ENCODE data around the gene MUC6.

Gene MUC6

DNA sequence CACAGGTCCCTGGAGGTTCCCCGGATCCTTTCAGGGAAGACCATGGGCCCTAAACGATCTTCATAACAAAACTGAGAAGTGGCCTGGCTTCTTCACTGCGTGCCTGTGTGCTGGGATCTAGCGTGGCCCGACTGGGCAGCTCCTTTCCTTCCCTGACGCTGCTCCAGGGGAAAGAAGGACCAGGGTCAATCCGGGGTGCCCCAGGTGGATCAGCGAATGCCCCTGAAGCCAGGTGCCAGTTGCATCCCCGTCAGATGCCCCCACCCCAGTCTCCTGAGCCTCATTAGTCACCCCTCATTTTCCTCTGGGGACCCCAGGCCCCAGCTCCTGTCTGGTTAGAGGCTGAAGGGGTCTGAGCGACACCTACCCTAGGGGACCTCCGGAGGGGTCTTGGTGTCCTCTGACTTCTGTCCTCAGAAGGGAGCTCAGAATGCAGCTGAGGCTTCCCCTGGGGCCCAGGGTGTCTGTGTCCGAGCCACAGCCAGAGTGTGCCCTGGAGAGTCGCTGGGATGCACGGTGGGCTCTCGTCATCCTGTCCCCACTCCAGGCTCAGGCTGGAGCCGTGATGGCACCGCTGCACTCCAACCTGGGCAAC is 18.7 kb upstream of the MUC6 start:
- no peaks in the 10 kb centered on the region for H3K9me3 ChIP-seq (ENCODE audit: control insufficient read depth, insufficient read depth, low read length)
- no peak overlapping the region for H3K4me3 ChIP-seq (ENCODE audit: low read depth, low read length)
- H3K4me1 ChIP-seq (ENCODE audit: control insufficient read depth, insufficient read depth, low read length): no peaks in the 10 kb centered on the region
- H3K9ac ChIP-seq (ENCODE audit: low read depth, low read length): no peak overlapping the region
- H3K27me3 ChIP-seq (ENCODE audit: control insufficient read depth, insufficient read depth, low read length): no peaks in the 10 kb centered on the region
- no peak overlapping the region for H3K27ac ChIP-seq (ENCODE audit: low read depth, low read length)
- H3K36me3 ChIP-seq (ENCODE audit: control insufficient read depth, insufficient read depth, low read length): no peaks in the 10 kb centered on the region

GRCh38 chr11:1054143-1055108 is 17.9 kb upstream of the MUC6 start:
- Histone ChIP-seq H3K36me3 (ENCODE audit: control insufficient read depth, insufficient read depth, low read length) (no peaks in the 10 kb centered on the region), H3K4me1 (ENCODE audit: control insufficient read depth, insufficient read depth, low read length) (no peaks in the 10 kb centered on the region), H3K9ac (ENCODE audit: low read depth, low read length) (no peak overlapping the region), H3K9me3 (ENCODE audit: control insufficient read depth, insufficient read depth, low read length) (no peaks in the 10 kb centered on the region), H3K27ac (ENCODE audit: low read depth, low read length) (no peak overlapping the region), H3K27me3 (ENCODE audit: control insufficient read depth, insufficient read depth, low read length) (no peaks in the 10 kb centered on the region), H3K4me3 (ENCODE audit: low read depth, low read length) (no peak overlapping the region)

DNA sequence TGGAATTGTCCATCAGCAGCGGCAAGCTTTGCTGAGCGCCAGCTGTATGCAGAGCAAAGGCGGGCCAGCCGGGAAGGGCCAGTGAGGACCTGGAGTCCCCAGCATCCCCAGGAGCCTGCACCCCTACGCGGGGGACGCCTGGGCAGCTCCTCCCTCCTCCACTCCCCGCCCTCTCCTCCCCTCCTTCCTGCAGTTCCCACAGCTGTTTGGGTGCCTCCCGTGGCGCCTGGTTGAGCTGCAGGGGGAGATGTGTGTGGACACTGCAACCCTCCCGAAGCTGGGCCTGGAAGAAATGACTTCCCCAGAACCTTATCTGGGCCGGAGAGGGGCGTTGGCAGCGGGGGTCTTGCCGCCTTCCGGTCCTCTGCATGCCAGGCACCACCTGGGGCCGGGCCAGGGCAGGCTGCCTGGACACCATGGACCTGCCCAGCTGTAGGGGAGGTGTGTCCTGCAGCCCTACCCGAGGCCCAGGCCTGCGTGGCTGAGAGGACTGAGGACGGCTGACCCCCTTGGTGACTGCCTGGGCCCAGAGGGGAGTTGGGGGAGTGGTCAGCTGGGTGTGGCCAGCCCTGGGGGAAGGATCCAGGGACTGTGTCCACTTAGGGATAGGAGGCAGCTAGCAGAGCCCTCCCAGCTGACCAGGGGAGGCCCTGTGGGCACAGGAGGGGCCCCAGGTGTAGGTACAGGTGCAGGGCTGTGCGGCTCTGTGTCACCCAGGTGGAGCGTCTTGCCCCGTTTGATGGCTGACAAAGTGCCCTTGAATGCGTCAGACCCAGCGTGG is 16.8 kb upstream of the MUC6 start:
- H3K4me1 ChIP-seq (ENCODE audit: control insufficient read depth, insufficient read depth, low read length): no peaks in the 10 kb centered on the region
- no peaks in the 10 kb centered on the region for H3K36me3 ChIP-seq (ENCODE audit: control insufficient read depth, insufficient read depth, low read length)
- H3K27me3 ChIP-seq (ENCODE audit: control insufficient read depth, insufficient read depth, low read length): no peaks in the 10 kb centered on the region
- H3K4me3 ChIP-seq (ENCODE audit: low read depth, low read length): no peak overlapping the region
- no peaks in the 10 kb centered on the region for H3K9me3 ChIP-seq (ENCODE audit: control insufficient read depth, insufficient read depth, low read length)
- H3K9ac ChIP-seq (ENCODE audit: low read depth, low read length): no peak overlapping the region
- H3K27ac ChIP-seq (ENCODE audit: low read depth, low read length): no peak overlapping the region

GRCh38 chr11:1052133-1053011 is 15.9 kb upstream of the MUC6 start:
- H3K36me3 ChIP-seq (ENCODE audit: control insufficient read depth, insufficient read depth, low read length): no peaks in the 10 kb centered on the region
- H3K4me3 ChIP-seq (ENCODE audit: low read depth, low read length): no peak overlapping the region
- no peak overlapping the region for H3K27ac ChIP-seq (ENCODE audit: low read depth, low read length)
- H3K9me3 ChIP-seq (ENCODE audit: control insufficient read depth, insufficient read depth, low read length): no peaks in the 10 kb centered on the region
- H3K9ac ChIP-seq (ENCODE audit: low read depth, low read length): no peak overlapping the region
- no peaks in the 10 kb centered on the region for H3K4me1 ChIP-seq (ENCODE audit: control insufficient read depth, insufficient read depth, low read length)
- H3K27me3 ChIP-seq (ENCODE audit: control insufficient read depth, insufficient read depth, low read length): no peaks in the 10 kb centered on the region

- Histone ChIP-seq H3K36me3 (ENCODE audit: control insufficient read depth, insufficient read depth, low read length) (no peaks in the 10 kb centered on the region), H3K27me3 (ENCODE audit: control insufficient read depth, insufficient read depth, low read length) (no peaks in the 10 kb centered on the region), H3K27ac (ENCODE audit: low read depth, low read length) (no peak overlapping the region), H3K4me1 (ENCODE audit: control insufficient read depth, insufficient read depth, low read length) (no peaks in the 10 kb centered on the region), H3K4me3 (ENCODE audit: low read depth, low read length) (no peak overlapping the region), H3K9me3 (ENCODE audit: control insufficient read depth, insufficient read depth, low read length) (no peaks in the 10 kb centered on the region), H3K9ac (ENCODE audit: low read depth, low read length) (no peak overlapping the region)
These were observed 15.0 kb upstream of the MUC6 start for GRCh38 chr11:1051356-1052132.

GRCh38 chr11:1050581-1051355 is 14.2 kb upstream of the MUC6 start:
- Histone ChIP-seq H3K27ac (ENCODE audit: low read depth, low read length) (no peak overlapping the region), H3K27me3 (ENCODE audit: control insufficient read depth, insufficient read depth, low read length) (no peaks in the 10 kb centered on the region), H3K4me1 (ENCODE audit: control insufficient read depth, insufficient read depth, low read length) (no peaks in the 10 kb centered on the region), H3K9ac (ENCODE audit: low read depth, low read length) (no peak overlapping the region), H3K9me3 (ENCODE audit: control insufficient read depth, insufficient read depth, low read length) (no peaks in the 10 kb centered on the region), H3K36me3 (ENCODE audit: control insufficient read depth, insufficient read depth, low read length) (no peaks in the 10 kb centered on the region), H3K4me3 (ENCODE audit: low read depth, low read length) (no peak overlapping the region)

DNA sequence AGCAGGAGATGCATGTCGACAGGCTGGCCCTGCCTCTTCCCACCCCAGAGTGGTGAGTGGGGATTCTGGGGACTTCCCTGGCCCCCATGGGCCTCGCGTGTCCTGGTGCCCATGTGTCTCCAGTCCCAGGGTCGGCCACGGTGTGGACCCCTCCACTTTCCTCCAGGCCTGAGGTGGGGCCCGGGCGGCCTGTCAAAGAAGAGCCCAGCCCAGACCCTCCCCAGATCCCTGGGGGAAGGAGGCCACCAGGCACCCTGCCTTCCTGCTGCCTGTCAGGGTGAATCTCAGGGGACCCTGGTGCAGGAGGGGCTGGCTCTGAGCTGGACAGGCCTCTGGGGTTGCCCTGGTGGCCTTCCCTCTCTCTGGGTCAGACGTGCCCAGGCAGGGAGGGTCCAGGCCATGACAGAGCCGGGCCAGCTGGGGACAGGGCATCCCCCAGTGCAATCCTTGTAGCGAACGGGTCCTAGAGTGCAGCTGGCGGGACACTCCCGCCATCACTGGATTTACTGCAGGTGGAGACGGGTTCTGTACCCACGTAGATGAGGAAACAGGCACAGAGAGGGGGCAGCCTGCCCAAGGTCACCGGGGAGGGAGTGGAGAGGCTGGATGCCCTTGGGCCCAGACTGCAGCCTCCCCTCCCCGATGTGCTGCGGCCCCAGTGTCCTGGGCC is 13.5 kb upstream of the MUC6 start:
- Histone ChIP-seq H3K36me3 (ENCODE audit: control insufficient read depth, insufficient read depth, low read length) (no peaks in the 10 kb centered on the region), H3K27me3 (ENCODE audit: control insufficient read depth, insufficient read depth, low read length) (no peaks in the 10 kb centered on the region), H3K27ac (ENCODE audit: low read depth, low read length) (no peak overlapping the region), H3K9ac (ENCODE audit: low read depth, low read length) (no peak overlapping the region), H3K4me3 (ENCODE audit: low read depth, low read length) (no peak overlapping the region), H3K4me1 (ENCODE audit: control insufficient read depth, insufficient read depth, low read length) (no peaks in the 10 kb centered on the region), H3K9me3 (ENCODE audit: control insufficient read depth, insufficient read depth, low read length) (no peaks in the 10 kb centered on the region)

- Histone ChIP-seq H3K9ac (ENCODE audit: low read depth, low read length) (no peak overlapping the region), H3K4me3 (ENCODE audit: low read depth, low read length) (no peak overlapping the region), H3K36me3 (ENCODE audit: control insufficient read depth, insufficient read depth, low read length) (no peaks in the 10 kb centered on the region), H3K9me3 (ENCODE audit: control insufficient read depth, insufficient read depth, low read length) (no peaks in the 10 kb centered on the region), H3K27me3 (ENCODE audit: control insufficient read depth, insufficient read depth, low read length) (no peaks in the 10 kb centered on the region), H3K27ac (ENCODE audit: low read depth, low read length) (no peak overlapping the region), H3K4me1 (ENCODE audit: control insufficient read depth, insufficient read depth, low read length) (no peaks in the 10 kb centered on the region)
These were observed 12.9 kb upstream of the MUC6 start for GRCh38 chr11:1049431-1049891.

DNA sequence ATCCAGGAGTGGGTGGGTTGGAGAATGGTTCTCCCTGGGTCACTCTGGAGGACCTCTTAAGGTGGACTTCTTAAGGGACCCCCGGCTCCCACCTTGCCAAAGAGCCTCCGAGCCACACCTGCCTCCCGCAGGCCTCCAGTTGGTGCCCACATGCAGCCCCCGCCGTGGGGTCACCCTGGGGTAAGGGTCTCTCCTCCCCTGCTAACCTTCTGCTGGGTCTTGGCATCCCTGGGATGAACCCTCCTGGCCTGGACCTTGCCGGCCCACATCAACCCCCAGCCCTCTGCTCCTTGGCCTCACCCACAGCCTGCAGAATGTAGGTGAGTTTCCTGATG is 12.5 kb upstream of the MUC6 start:
- H3K27me3 ChIP-seq (ENCODE audit: control insufficient read depth, insufficient read depth, low read length): no peaks in the 10 kb centered on the region

More for the DNA sequence above, 12.5 kb upstream of the MUC6 start:
- Histone ChIP-seq H3K36me3 (ENCODE audit: control insufficient read depth, insufficient read depth, low read length) (no peaks in the 10 kb centered on the region), H3K4me3 (ENCODE audit: low read depth, low read length) (no peak overlapping the region), H3K9ac (ENCODE audit: low read depth, low read length) (no peak overlapping the region), H3K9me3 (ENCODE audit: control insufficient read depth, insufficient read depth, low read length) (no peaks in the 10 kb centered on the region), H3K27ac (ENCODE audit: low read depth, low read length) (no peak overlapping the region), H3K4me1 (ENCODE audit: control insufficient read depth, insufficient read depth, low read length) (no peaks in the 10 kb centered on the region)
